Mesenchymal stem cell (in vitro differentiated cells and primary cell): ENCODE data around the gene ZNF600. TPM values are rescaled to one million over a fixed set of nuclear protein-coding genes. Genes with fewer than 3 reads are reported as not detected.
"Not testable (repeated sequence)": the region's sequence is repeated elsewhere in the genome, so short reads cannot be mapped to it uniquely, and the experiment has no call there.

Experiments
- DNase-seq: peaks from one replicate; pipeline ENCODE4 v3.0.0-alpha.2; 2013
- H2AFZ ChIP-seq: one replicate; pipeline ENCODE4 v1.6.1; 2013; ENCODE audit warnings: low read depth, mild to moderate bottlenecking, control low read depth, inconsistent platforms, low read length, moderate library complexity
- H2AK5ac ChIP-seq: 2 replicates; pipeline ENCODE4 v1.6.1; 2013; ENCODE audit warnings: low read length, moderate library complexity, mild to moderate bottlenecking, inconsistent platforms; ENCODE audit not compliant: severe bottlenecking
- H2BK120ac ChIP-seq: one replicate; pipeline ENCODE4 v1.6.1; 2013; ENCODE audit warnings: low read depth, mild to moderate bottlenecking, inconsistent platforms, low read length, moderate library complexity
- H2BK12ac ChIP-seq, 2 experiments: one replicate each; pipeline ENCODE4 v1.6.1; 2013; ENCODE audit warnings: inconsistent platforms in 2 of 2, low read length in 2 of 2, mild to moderate bottlenecking in 2 of 2, moderate library complexity in 2 of 2, control low read depth in 1 of 2
- H2BK15ac ChIP-seq: one replicate; pipeline ENCODE4 v1.6.1; 2013; ENCODE audit warnings: mild to moderate bottlenecking, low read depth, inconsistent platforms; ENCODE audit not compliant: poor library complexity, severe bottlenecking
- H2BK5ac ChIP-seq: 2 replicates; pipeline ENCODE4 v1.6.1; 2013; ENCODE audit warnings: low read depth, mild to moderate bottlenecking, low read length, control low read depth, inconsistent platforms; ENCODE audit not compliant: poor library complexity, severe bottlenecking
- H3K14ac ChIP-seq, 2 experiments: one replicate each; pipeline ENCODE4 v1.6.1; 2013; ENCODE audit warnings: inconsistent platforms in 2 of 2, low read length in 2 of 2, control low read depth in 1 of 2, mild to moderate bottlenecking in 1 of 2, moderate library complexity in 1 of 2
- H3K18ac ChIP-seq, 2 experiments: one replicate each; pipeline ENCODE4 v1.6.1; 2013; ENCODE audit warnings: inconsistent platforms in 2 of 2, low read length in 2 of 2, control low read depth in 1 of 2, low read depth in 1 of 2, mild to moderate bottlenecking in 1 of 2
- H3K23ac ChIP-seq, 2 experiments: one replicate each; pipeline ENCODE4 v1.6.1; 2013; ENCODE audit warnings: inconsistent platforms in 2 of 2, low read length in 2 of 2, mild to moderate bottlenecking in 2 of 2, moderate library complexity in 2 of 2, control low read depth in 1 of 2
- H3K27ac ChIP-seq: 2 replicates; pipeline ENCODE4 v1.5.1; 2013; ENCODE audit warnings: mild to moderate bottlenecking, moderate library complexity, low read length, control low read depth, inconsistent platforms; ENCODE audit not compliant: poor library complexity, severe bottlenecking
- H3K27me3 ChIP-seq, 2 experiments: 2 replicates each; pipeline versions ENCODE4 v1.6.1 to v1.7.0; 2013; ENCODE audit warnings: low read length in 2 of 2, mild to moderate bottlenecking in 2 of 2, moderate library complexity in 2 of 2, control low read depth in 1 of 2, inconsistent platforms in 1 of 2; ENCODE audit not compliant: control insufficient read depth in 1 of 2, insufficient read depth in 1 of 2
- H3K36me3 ChIP-seq, 2 experiments: 2 replicates each; pipeline versions ENCODE4 v1.6.1 to v1.7.0; 2013; ENCODE audit warnings: low read length in 2 of 2, control low read depth in 1 of 2, inconsistent platforms in 1 of 2, low read depth in 1 of 2, mild to moderate bottlenecking in 1 of 2; ENCODE audit not compliant: insufficient read depth in 2 of 2, control insufficient read depth in 1 of 2
- H3K4ac ChIP-seq, 2 experiments: one replicate each; pipeline ENCODE4 v1.6.1; 2013; ENCODE audit warnings: inconsistent platforms in 2 of 2, low read length in 2 of 2, mild to moderate bottlenecking in 2 of 2, moderate library complexity in 2 of 2, control low read depth in 1 of 2, low read depth in 1 of 2
- H3K4me1 ChIP-seq: 2 replicates; pipeline ENCODE4 v1.6.1; 2013; ENCODE audit warnings: low read depth, low read length, control low read depth; ENCODE audit not compliant: control insufficient read depth, insufficient read depth
- H3K4me2 ChIP-seq: 2 replicates; pipeline ENCODE4 v1.6.1; 2013; ENCODE audit warnings: low read length, mild to moderate bottlenecking, inconsistent platforms; ENCODE audit not compliant: poor library complexity, severe bottlenecking
- H3K4me3 ChIP-seq, 2 experiments: 2 replicates each; pipeline versions ENCODE4 v1.5.1 to v1.7.0; 2013; ENCODE audit warnings: low read length in 2 of 2, mild to moderate bottlenecking in 2 of 2, control low read depth in 1 of 2, low read depth in 1 of 2; ENCODE audit not compliant: insufficient read depth in 1 of 2
- H3K79me1 ChIP-seq: replicated peaks from 2 replicates; pipeline ENCODE4 v1.6.1; 2013; ENCODE audit warnings: mild to moderate bottlenecking, control low read depth, low read length, inconsistent platforms; ENCODE audit not compliant: poor library complexity, severe bottlenecking
- H3K9ac ChIP-seq: 2 replicates; pipeline ENCODE4 v1.7.0; 2013; ENCODE audit warnings: mild to moderate bottlenecking, low read length, moderate library complexity
- H3K9me3 ChIP-seq: 2 replicates; pipeline ENCODE4 v1.7.0; 2013; ENCODE audit warnings: mild to moderate bottlenecking, low read length; ENCODE audit not compliant: control insufficient read depth
- H4K8ac ChIP-seq: one replicate; pipeline ENCODE4 v1.6.1; 2013; ENCODE audit warnings: inconsistent platforms, mild to moderate bottlenecking, low read length, moderate library complexity
- H4K91ac ChIP-seq: one replicate; pipeline ENCODE4 v1.6.1; 2013; ENCODE audit warnings: mild to moderate bottlenecking, low read length, inconsistent platforms
- WGBS: methylation state at CpG from one replicate; pipeline ENCODE4 v1.1.7; 2013; ENCODE audit warnings: mixed read lengths; 5-methylcytosine and 5-hydroxymethylcytosine counted together
- polyA plus RNA-seq, 2 experiments: library from polyadenylated mRNA; stranded (reverse); fragments of 200-250 nt; gene quantifications; one replicate each; pipeline ENCODE4 v1.2.3, GENCODE V29; 2013

Gene ZNF600
- polyA plus RNA-seq (2013, experiment 1 of 2): 3.4 TPM
- polyA plus RNA-seq (2013, experiment 2 of 2): 2.7 TPM

- H3K36me3 ChIP-seq, H3K27ac ChIP-seq, H2BK5ac ChIP-seq, H2BK12ac ChIP-seq, H3K4me1 ChIP-seq, H3K4ac ChIP-seq, H3K14ac ChIP-seq, H3K27me3 ChIP-seq, H3K79me1 ChIP-seq, H4K91ac ChIP-seq, H2AK5ac ChIP-seq: not testable (repeated sequence)
- peak within 1 kb of the TSS; percentile 80 for H4K8ac ChIP-seq
- DNase-seq: peak; percentile 75
- H3K4me2 ChIP-seq: peak within 1 kb of the TSS; percentile 91
- peak within 1 kb of the TSS in 1 of 2 experiments; percentile 1 for H3K18ac ChIP-seq
- peak within 1 kb of the TSS in 1 of 2 experiments; percentile 0 for H3K23ac ChIP-seq
- peaks cover 10% of the 10 kb centered on the region for H3K9me3 ChIP-seq
- peak within 1 kb of the TSS; percentile 89 for H3K9ac ChIP-seq
- 2% methylated on average over 45 of the region's 47 CpGs for WGBS
- peak within 1 kb of the TSS; percentile 70 for H2BK15ac ChIP-seq
- H3K4me3 ChIP-seq: peak within 1 kb of the TSS; percentile 67 to 87
- H2AFZ ChIP-seq: peak within 1 kb of the TSS; percentile 83
- H2BK120ac ChIP-seq: peak within 1 kb of the TSS; percentile 37
These were observed at the start of gene ZNF600 for GRCh38 chr19:52786464-52787354. ZNF600 (minus strand) TSS chr19:52786791; CDS start chr19:52778888, 7,903 bp downstream.

- not testable (repeated sequence) for H3K23ac ChIP-seq, H2BK120ac ChIP-seq, H3K36me3 ChIP-seq, H3K4ac ChIP-seq, H2AK5ac ChIP-seq, H2AFZ ChIP-seq, H3K4me1 ChIP-seq, H3K18ac ChIP-seq, H2BK12ac ChIP-seq, H3K9ac ChIP-seq, H3K4me3 ChIP-seq, H3K79me1 ChIP-seq, H3K14ac ChIP-seq, H3K27me3 ChIP-seq, H2BK5ac ChIP-seq, H2BK15ac ChIP-seq, H4K91ac ChIP-seq, H4K8ac ChIP-seq, H3K27ac ChIP-seq, H3K4me2 ChIP-seq, DNase-seq
- no CpG with 5 or more reads among the region's 1 CpG for WGBS
- H3K9me3 ChIP-seq: peaks cover 49% of the 10 kb centered on the region
These were observed 47.7 kb upstream of the ZNF600 start for GRCh38 chr19:52834289-52834688.

DNA sequence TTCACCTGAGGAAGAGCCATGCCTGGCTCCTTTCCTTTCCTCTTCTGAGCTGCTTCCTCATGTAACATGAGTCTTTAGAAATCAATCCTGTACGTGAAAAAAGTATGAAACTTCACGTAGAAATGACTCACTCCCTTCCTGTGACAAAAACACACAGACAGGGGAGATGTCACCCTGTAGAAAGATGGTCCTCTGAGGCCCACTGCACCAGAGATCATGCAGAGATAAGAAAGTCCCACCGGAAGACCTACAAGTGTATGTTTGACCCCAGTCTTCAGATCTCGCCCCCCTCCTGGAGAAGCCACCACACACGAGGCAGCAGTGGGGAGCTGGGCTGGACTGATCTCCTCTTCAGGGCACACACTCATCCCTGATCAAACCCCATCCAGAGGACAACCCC lies 47.0 kb upstream of the ZNF600 start:
- not testable (repeated sequence) for H3K4me3 ChIP-seq, H2BK5ac ChIP-seq, H2BK12ac ChIP-seq, H2AFZ ChIP-seq, H3K14ac ChIP-seq, H3K79me1 ChIP-seq, H4K8ac ChIP-seq, DNase-seq, H3K36me3 ChIP-seq, H2BK15ac ChIP-seq, H3K4me1 ChIP-seq, H3K4ac ChIP-seq, H3K27me3 ChIP-seq, H3K18ac ChIP-seq, H3K27ac ChIP-seq, H2BK120ac ChIP-seq, H3K4me2 ChIP-seq, H3K23ac ChIP-seq, H3K9ac ChIP-seq, H4K91ac ChIP-seq, H2AK5ac ChIP-seq
- WGBS: 84% methylated on average over 5 of the region's 5 CpGs
- peaks cover 42% of the 10 kb centered on the region for H3K9me3 ChIP-seq

GRCh38 chr19:52829866-52830265 lies 43.3 kb upstream of the ZNF600 start:
- not testable (repeated sequence) for H3K4me1 ChIP-seq, H3K4me2 ChIP-seq, H3K4me3 ChIP-seq, H3K27ac ChIP-seq, H2BK15ac ChIP-seq, H3K79me1 ChIP-seq, H2AFZ ChIP-seq, H3K14ac ChIP-seq, H3K4ac ChIP-seq, H3K23ac ChIP-seq, H4K8ac ChIP-seq, H2BK5ac ChIP-seq, H2BK12ac ChIP-seq, H2BK120ac ChIP-seq, H4K91ac ChIP-seq, DNase-seq, H3K18ac ChIP-seq, H3K27me3 ChIP-seq, H2AK5ac ChIP-seq, H3K36me3 ChIP-seq, H3K9ac ChIP-seq
- 85% methylated on average over 6 of the region's 7 CpGs for WGBS
- peaks cover 22% of the 10 kb centered on the region for H3K9me3 ChIP-seq
